ENCODE measurements around the gene SLC40A1. TPM values are rescaled to one million over a fixed set of nuclear protein-coding genes. Genes with fewer than 3 reads are reported as not detected.

The SLC40A1 gene
- 1.7 to 2.2 TPM (median 2.0 TPM) in 5 replicates for total RNA-seq (2022; extraction: Qiagen RNA extraction; ENCODE audit: low read depth)

GRCh38 chr2:189580658-189581353 lies at the start of gene SLC40A1:
SLC40A1 (minus strand) TSS chr2:189580786; CDS start chr2:189580460, 326 bp downstream.

Other genes starting within 250 kb of the SLC40A1 start
- 34.4 to 51.6 TPM (median 40.9 TPM) in 5 replicates for gene WDR75, start 139.3 kb downstream of the SLC40A1 start, total RNA-seq (2022; extraction: Qiagen RNA extraction; ENCODE audit: low read depth)
- 30.8 to 39.1 TPM (median 37.2 TPM) in 5 replicates for gene ASNSD1, start 80.7 kb upstream of the SLC40A1 start, total RNA-seq (2022; extraction: Qiagen RNA extraction; ENCODE audit: low read depth)
- gene ANKAR, start 93.9 kb upstream of the SLC40A1 start, total RNA-seq (2022; extraction: Qiagen RNA extraction; ENCODE audit: low read depth): 0.25 to 2.1 TPM (median 1.6 TPM) in 5 replicates
- gene OSGEPL1, start 182.0 kb upstream of the SLC40A1 start, total RNA-seq (2022; extraction: Qiagen RNA extraction; ENCODE audit: low read depth): 3.7 to 4.6 TPM (median 3.9 TPM) in 5 replicates
- gene ORMDL1, start 203.6 kb upstream of the SLC40A1 start, total RNA-seq (2022; extraction: Qiagen RNA extraction; ENCODE audit: low read depth): 37.9 to 48.7 TPM (median 43.7 TPM) in 5 replicates
- 5.9 to 8.2 TPM (median 7.2 TPM) in 5 replicates for gene PMS1, start 203.7 kb upstream of the SLC40A1 start, total RNA-seq (2022; extraction: Qiagen RNA extraction; ENCODE audit: low read depth)

All from A549 treated with GW870086 at 1 μM for 4 hours (cell line).